KMS-11 (cell line): ENCODE data around the gene WDR26.

Experiments used
- H2AFZ ChIP-seq: fragments of 200-600 bp; sonication (generic); 2 replicates; pipeline ENCODE4 v1.6.1; 2016; ENCODE audit warnings: antibody characterized with exemption, mixed run types, low read depth
- H3K27ac ChIP-seq: fragments of 200-600 bp; sonication (generic); 2 replicates; pipeline ENCODE4 v1.6.1; 2016; ENCODE audit warnings: mild to moderate bottlenecking, mixed run types
- H3K27me3 ChIP-seq: fragments of 200-600 bp; sonication (generic); 2 replicates; pipeline ENCODE4 v1.6.1; 2017; ENCODE audit warnings: mild to moderate bottlenecking, low read depth, mixed run types, moderate library complexity; ENCODE audit not compliant: insufficient read depth
- H3K36me3 ChIP-seq: fragments of 200-600 bp; sonication (generic); 2 replicates; pipeline ENCODE4 v1.6.1; 2017; ENCODE audit warnings: mild to moderate bottlenecking, mixed run types; ENCODE audit not compliant: insufficient read depth
- H3K4me1 ChIP-seq: fragments of 200-600 bp; sonication (generic); 2 replicates; pipeline ENCODE4 v1.6.1; 2016; ENCODE audit warnings: mild to moderate bottlenecking, low read depth, mixed run types; ENCODE audit not compliant: poor library complexity, severe bottlenecking
- H3K4me2 ChIP-seq: fragments of 200-600 bp; sonication (generic); 2 replicates; pipeline ENCODE4 v1.7.0; 2016; ENCODE audit warnings: mild to moderate bottlenecking, mixed run types
- H3K4me3 ChIP-seq: fragments of 200-600 bp; sonication (generic); IDR thresholded peaks from 2 replicates; pipeline ENCODE4 v1.6.1; 2017; ENCODE audit warnings: low read depth, low read length, mixed read lengths; ENCODE audit not compliant: insufficient read depth
- H3K79me2 ChIP-seq: fragments of 200-600 bp; sonication (generic); 2 replicates; pipeline ENCODE4 v1.6.1; 2016; ENCODE audit warnings: low read depth, mixed run types; ENCODE audit not compliant: insufficient read depth
- H3K9ac ChIP-seq: fragments of 200-600 bp; sonication (generic); 2 replicates; pipeline ENCODE4 v1.6.1; 2016; ENCODE audit warnings: mild to moderate bottlenecking, mixed run types
- H4K20me1 ChIP-seq: fragments of 200-600 bp; sonication (generic); 2 replicates; pipeline ENCODE4 v1.6.1; 2016; ENCODE audit warnings: mild to moderate bottlenecking, mixed run types; ENCODE audit not compliant: insufficient read depth
- TF ChIP-seq, protein P1 (sequence below): fragments of 200-600 bp; sonication (generic); conservative IDR thresholded peaks from 2 replicates; pipeline ENCODE4 v1.6.1; 2017; ENCODE audit warnings: low read depth, mild to moderate bottlenecking, antibody characterized with exemption, low read length, moderate library complexity, mixed read lengths

The WDR26 gene

DNA sequence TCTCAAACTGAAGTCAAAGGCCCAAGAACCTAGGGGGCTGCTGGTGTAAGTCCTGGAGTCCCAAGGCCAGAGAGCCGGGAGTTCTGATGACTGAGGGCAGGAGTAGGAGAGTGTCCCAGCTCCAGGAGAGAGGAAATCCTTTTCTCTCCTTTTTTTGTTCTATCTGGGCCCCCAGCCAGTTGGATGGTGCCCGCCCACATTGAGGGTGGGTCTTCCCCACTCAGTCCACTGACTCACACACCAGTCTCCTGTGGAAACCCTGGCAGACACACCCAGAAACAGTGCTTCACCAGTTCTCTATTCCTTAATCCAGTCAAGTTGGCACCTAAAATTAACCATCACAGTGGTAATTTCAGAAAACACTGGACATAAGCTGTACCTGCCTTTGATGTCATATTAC is 12.7 kb upstream of the WDR26 start:
- Histone ChIP-seq H3K4me1 (no peaks in the 10 kb centered on the region), H3K9ac (no peak overlapping the region), H3K4me2 (no peak overlapping the region), H3K36me3 (no peaks in the 10 kb centered on the region), H3K27me3 (no peaks in the 10 kb centered on the region), H2AFZ (no peak overlapping the region), H3K79me2 (no peaks in the 10 kb centered on the region), H3K4me3 (no peak overlapping the region), H3K27ac (no peak overlapping the region), H4K20me1 (no peaks in the 10 kb centered on the region)
- TF ChIP-seq, protein P1, sequence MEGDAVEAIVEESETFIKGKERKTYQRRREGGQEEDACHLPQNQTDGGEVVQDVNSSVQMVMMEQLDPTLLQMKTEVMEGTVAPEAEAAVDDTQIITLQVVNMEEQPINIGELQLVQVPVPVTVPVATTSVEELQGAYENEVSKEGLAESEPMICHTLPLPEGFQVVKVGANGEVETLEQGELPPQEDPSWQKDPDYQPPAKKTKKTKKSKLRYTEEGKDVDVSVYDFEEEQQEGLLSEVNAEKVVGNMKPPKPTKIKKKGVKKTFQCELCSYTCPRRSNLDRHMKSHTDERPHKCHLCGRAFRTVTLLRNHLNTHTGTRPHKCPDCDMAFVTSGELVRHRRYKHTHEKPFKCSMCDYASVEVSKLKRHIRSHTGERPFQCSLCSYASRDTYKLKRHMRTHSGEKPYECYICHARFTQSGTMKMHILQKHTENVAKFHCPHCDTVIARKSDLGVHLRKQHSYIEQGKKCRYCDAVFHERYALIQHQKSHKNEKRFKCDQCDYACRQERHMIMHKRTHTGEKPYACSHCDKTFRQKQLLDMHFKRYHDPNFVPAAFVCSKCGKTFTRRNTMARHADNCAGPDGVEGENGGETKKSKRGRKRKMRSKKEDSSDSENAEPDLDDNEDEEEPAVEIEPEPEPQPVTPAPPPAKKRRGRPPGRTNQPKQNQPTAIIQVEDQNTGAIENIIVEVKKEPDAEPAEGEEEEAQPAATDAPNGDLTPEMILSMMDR, result no peak

DNA sequence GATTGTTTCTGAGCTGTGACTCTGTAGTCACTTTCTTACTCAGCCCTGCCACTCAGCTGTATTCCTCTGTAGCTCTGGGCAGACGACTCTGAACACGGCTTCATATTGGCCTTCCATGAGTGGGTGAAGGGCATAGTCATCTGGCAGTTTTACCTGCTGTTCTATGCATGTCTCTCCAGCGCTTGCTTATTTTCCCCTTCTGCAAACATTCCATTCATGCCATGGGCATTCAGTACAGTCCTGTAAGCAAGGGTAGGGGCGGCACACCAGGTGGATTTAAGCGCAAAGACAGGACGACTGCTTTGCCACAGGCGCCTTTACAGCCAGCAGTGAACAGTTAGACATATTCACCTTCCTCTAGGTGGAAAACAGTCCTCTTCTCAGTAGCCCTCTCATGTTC is 4.4 kb upstream of the WDR26 start:
- no peak overlapping the region for H3K9ac ChIP-seq
- H3K27ac ChIP-seq, result no peak overlapping the region
- peaks cover 28% of the 10 kb centered on the region for H3K79me2 ChIP-seq
- H2AFZ ChIP-seq, result no peak overlapping the region
- H4K20me1 ChIP-seq, result no peaks in the 10 kb centered on the region
- H3K4me3 ChIP-seq, result no peak overlapping the region
- TF ChIP-seq, protein P1, result no peak
- no peaks in the 10 kb centered on the region for H3K27me3 ChIP-seq
- H3K4me1 ChIP-seq, result peaks cover 19% of the 10 kb centered on the region
- no peak overlapping the region for H3K4me2 ChIP-seq
- no peaks in the 10 kb centered on the region for H3K36me3 ChIP-seq

DNA sequence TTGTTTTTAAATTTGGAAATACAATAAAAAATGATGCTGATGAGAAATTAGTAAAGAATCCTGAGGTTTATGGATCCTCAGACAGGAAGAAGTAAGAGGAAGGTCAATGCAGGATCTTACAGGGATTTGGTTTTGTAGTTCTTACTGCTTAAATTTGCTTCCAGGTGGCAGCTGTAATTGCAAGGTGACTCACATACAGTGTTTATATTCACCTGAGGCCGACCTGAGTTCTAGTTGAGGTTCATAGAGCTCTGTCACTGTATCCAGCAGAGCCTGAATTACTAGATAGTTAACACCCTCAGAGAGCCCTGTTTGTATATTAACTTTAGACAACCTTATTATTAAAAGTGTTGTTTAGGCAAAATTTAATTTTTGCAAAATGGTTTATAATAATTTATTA is 1.4 kb upstream of the WDR26 start:
- Histone ChIP-seq H3K4me2 (peak overlapping the region; percentile 72), H3K9ac (peak overlapping the region; percentile 92; the same call in 1 of the 2 replicates), H3K27ac (peak overlapping the region; percentile 74), H3K27me3 (no peaks in the 10 kb centered on the region), H3K4me3 (no peak overlapping the region), H3K4me1 (peaks cover 37% of the 10 kb centered on the region), H2AFZ (no peak overlapping the region), H3K79me2 (peaks cover 56% of the 10 kb centered on the region), H3K36me3 (0 out of 2 replicates have a peak, but pooled peaks cover 3% of the 10 kb centered on the region), H4K20me1 (0 out of 2 replicates have a peak, but pooled peaks cover 2% of the 10 kb centered on the region)
- TF ChIP-seq, protein P1, result no peak

DNA sequence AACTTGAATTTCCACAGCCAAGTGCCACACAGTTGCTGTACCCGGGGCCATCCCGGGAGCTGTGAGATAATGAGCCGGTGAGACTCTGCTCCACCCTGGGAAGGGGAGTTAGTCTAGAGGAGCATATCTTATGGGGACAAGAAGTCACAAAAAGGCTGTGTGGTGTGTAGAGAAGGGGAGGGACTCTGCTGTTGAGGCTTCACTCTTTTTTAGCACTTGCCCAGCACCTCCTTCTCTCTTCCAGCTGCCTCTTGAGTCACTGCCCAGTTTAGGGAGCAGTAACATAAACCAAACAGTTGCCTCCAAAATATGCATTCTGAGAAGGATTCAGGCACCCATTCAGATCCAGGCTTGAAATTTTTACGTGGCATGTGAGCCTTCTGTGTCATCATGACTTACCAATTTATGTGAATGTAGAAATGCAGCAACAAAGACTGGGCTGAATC is 744 bp upstream of the WDR26 start:
- 0 out of 2 replicates have a peak, but pooled peaks cover 3% of the 10 kb centered on the region for H3K36me3 ChIP-seq

More for the DNA sequence above, 744 bp upstream of the WDR26 start:
- Histone ChIP-seq H3K4me2 (peak overlapping the region; percentile 72), H2AFZ (peak overlapping the region; percentile 82), H3K27me3 (no peaks in the 10 kb centered on the region), H3K27ac (peak overlapping the region; percentile 74), H3K4me1 (peaks cover 44% of the 10 kb centered on the region), H3K9ac (peak overlapping the region; percentile 92), H3K4me3 (peak overlapping the region; percentile 87), H4K20me1 (peaks cover 2% of the 10 kb centered on the region; the same call in 1 of the 2 replicates), H3K79me2 (peaks cover 61% of the 10 kb centered on the region)
- TF ChIP-seq, protein P1, result no peak
